ENCODE results near the gene PAK5. TPM values are rescaled to one million over a fixed set of nuclear protein-coding genes. Genes with fewer than 3 reads are reported as not detected.

PAK5 gene
- total and polyA plus RNA-seq, 7 experiments from 2014 or later = not detected

Other genes starting within 250 kb of the PAK5 start
- gene ANKEF1, start 195.9 kb upstream of the PAK5 start, total RNA-seq = 1 to 10 TPM; 1.5 to 6.7 (median 2.9) TPM
- gene ANKEF1, start 195.9 kb upstream of the PAK5 start, polyA plus RNA-seq = 1 to 10 TPM; 6.9 to 8.9 TPM